Measurements from ENCODE around the gene CACNG6. TPM values are rescaled to one million over a fixed set of nuclear protein-coding genes. Genes with fewer than 3 reads are reported as not detected.
A peak's percentile ranks its signal among the peaks of the same experiment; 100 is the strongest.

The CACNG6 gene
- total RNA-seq (2014; rRNA removed) (1.8 TPM in 1 of 2 replicates, not detected in the other), Bru-seq, nascent RNA (percentile 27 among the genes with signal in this experiment), BruChase-seq, experiment 1, labeled RNA remaining after a 6-hour chase (percentile 24 among the genes with signal in this experiment), BruChase-seq, experiment 2, labeled RNA remaining after a 2-hour chase (percentile 14 among the genes with signal in this experiment)
- long read RNA-seq = 0 reads

- Histone ChIP-seq H3K27ac (ENCODE audit: low read length) (no peak within 1 kb of the TSS), H3K4me2 (ENCODE audit: low read length) (peak within 1 kb of the TSS; percentile 75), H3K27me3 (ENCODE audit: low read length) (no peaks in the 10 kb centered on the region), H2AFZ (ENCODE audit: low read length) (peak within 1 kb of the TSS; percentile 69), H3K9me3 (ENCODE audit: low read length) (no peaks in the 10 kb centered on the region), H3K36me3 (ENCODE audit: low read depth, low read length) (no peaks in the 10 kb centered on the region), H3K79me2 (ENCODE audit: low read length) (no peaks in the 10 kb centered on the region), H4K20me1 (ENCODE audit: low read length) (no peaks in the 10 kb centered on the region), H3K9me2 (replicated peaks; ENCODE audit: low read length) (no peaks in the 10 kb centered on the region), H3F3A (ENCODE audit: low read length, unreplicated experiment) (no peaks in the 10 kb centered on the region), H3K9ac (ENCODE audit: low read length) (peak within 1 kb of the TSS; percentile 19; the same call in 1 of the 2 replicates), H3K4me1 (ENCODE audit: insufficient read depth, low read length) (0 out of 2 replicates have a peak, but pooled peaks cover 3% of the 10 kb centered on the region), H3K4me3 (ENCODE audit: low read length) (peak within 1 kb of the TSS; percentile 61)
- DNase-seq (peak; percentile 48), ATAC-seq (peak; percentile 68)
- ChIA-PET POLR2A (ENCODE audit: unreplicated experiment) (no interaction called here), CTCF (interaction anchor here (0.5 to 0.7 kb wide), 3 partner anchors 10 to 38 kb away, joined by 3 to 5 read pairs (median 4); no protein-coding TSS in a partner anchor)
- intact Hi-C loops (cut with micrococcal nuclease) = no loop called here
- no peak for TF ChIP-seq EZH2 (IDR thresholded peaks at IDR 0.05; ENCODE audit: low read length, unreplicated experiment)
- no peak for TF ChIP-seq CTCF (conservative IDR thresholded peaks at IDR 0.05; ENCODE audit: low read depth, low read length)
- no peak for TF ChIP-seq EZH2phosphoT487 (IDR thresholded peaks at IDR 0.05; ENCODE audit: borderline replicate concordance, low read length)
- TSS peak; percentile 18 for BruUV-seq (replicated peaks)
Measured at GRCh38 chr19:53991224-53992113, at the start of gene CACNG6. CACNG6 (plus strand) TSS chr19:53991637; CDS start chr19:53992878, 1,241 bp downstream.

- Histone ChIP-seq H3K9me3 (ENCODE audit: low read length) (no peaks in the 10 kb centered on the region), H3K27me3 (ENCODE audit: low read length) (peaks cover 4% of the 10 kb centered on the region; the same call in 1 of the 2 replicates), H3F3A (ENCODE audit: low read length, unreplicated experiment) (no peaks in the 10 kb centered on the region), H3K27ac (ENCODE audit: low read length) (no peak overlapping the region), H3K4me2 (ENCODE audit: low read length) (no peak overlapping the region), H3K4me3 (ENCODE audit: low read length) (no peak overlapping the region), H4K20me1 (ENCODE audit: low read length) (no peaks in the 10 kb centered on the region), H2AFZ (ENCODE audit: low read length) (no peak overlapping the region), H3K4me1 (ENCODE audit: insufficient read depth, low read length) (no peaks in the 10 kb centered on the region), H3K9me2 (replicated peaks; ENCODE audit: low read length) (no peaks in the 10 kb centered on the region), H3K36me3 (ENCODE audit: low read depth, low read length) (no peaks in the 10 kb centered on the region), H3K9ac (ENCODE audit: low read length) (no peak overlapping the region), H3K79me2 (ENCODE audit: low read length) (no peaks in the 10 kb centered on the region)
- no TSS peak for BruUV-seq (replicated peaks)
- ChIA-PET CTCF (no interaction called here), POLR2A (ENCODE audit: unreplicated experiment) (no interaction called here)
- ATAC-seq (no peak), DNase-seq (peak; percentile 19)
- TF ChIP-seq EZH2phosphoT487 (IDR thresholded peaks at IDR 0.05; ENCODE audit: borderline replicate concordance, low read length) (no peak), CTCF (conservative IDR thresholded peaks at IDR 0.05; ENCODE audit: low read depth, low read length) (peak; percentile 24; the same call in 1 of the 2 replicates)
- intact Hi-C loops (cut with micrococcal nuclease) = no loop called here
Measured at GRCh38 chr19:53942001-53942786, 49.2 kb upstream of the CACNG6 start.
